Middle frontal gyrus (tissue), 1 donor: ENCODE data around the gene ATP6V1G1.

Experiments used
- DNase-seq: peaks from one replicate; pipeline ENCODE4 v3.0.0-alpha.2; 2015; ENCODE audit warnings: low spot score; ENCODE audit errors: extremely low spot score

ATP6V1G1 gene

DNA sequence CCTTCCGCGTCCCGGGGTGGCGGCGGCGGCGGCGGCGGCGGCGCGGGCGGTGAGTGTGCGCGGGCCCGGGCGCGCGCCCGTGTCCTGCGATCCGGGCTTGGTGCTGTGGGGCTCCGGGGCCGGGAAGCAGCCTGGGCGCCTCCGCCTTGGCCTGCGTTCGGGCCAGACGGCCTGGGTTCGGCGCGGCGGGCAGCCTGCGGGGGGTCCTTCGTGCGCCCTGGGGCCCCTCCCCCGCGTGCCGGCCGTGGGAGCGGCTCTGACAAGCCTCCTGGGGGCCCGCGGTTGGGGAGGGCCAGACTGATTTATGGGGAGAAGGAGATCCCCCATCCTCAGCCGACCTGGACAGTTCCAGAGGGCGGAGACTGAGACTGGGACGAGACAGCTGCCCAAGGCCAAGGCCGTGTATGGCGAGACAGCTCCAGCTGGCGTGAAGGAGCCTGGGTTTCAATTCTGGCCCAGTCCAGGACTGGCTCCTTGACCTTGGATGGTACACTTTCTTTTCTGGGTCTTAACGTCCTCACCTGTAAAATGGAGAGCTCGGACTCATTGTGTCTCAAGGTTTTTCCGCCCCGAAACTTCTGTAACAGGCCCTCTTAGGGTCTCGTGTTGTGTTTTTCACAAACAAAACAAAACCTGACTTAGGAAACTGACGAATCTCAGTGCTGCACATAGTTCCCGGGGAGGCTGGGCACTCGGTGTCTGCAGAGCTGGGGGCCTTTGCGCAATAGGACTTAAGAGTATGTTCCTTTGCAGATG lies 24.1 kb downstream of the ATP6V1G1 start:
- no peak for DNase-seq

DNA sequence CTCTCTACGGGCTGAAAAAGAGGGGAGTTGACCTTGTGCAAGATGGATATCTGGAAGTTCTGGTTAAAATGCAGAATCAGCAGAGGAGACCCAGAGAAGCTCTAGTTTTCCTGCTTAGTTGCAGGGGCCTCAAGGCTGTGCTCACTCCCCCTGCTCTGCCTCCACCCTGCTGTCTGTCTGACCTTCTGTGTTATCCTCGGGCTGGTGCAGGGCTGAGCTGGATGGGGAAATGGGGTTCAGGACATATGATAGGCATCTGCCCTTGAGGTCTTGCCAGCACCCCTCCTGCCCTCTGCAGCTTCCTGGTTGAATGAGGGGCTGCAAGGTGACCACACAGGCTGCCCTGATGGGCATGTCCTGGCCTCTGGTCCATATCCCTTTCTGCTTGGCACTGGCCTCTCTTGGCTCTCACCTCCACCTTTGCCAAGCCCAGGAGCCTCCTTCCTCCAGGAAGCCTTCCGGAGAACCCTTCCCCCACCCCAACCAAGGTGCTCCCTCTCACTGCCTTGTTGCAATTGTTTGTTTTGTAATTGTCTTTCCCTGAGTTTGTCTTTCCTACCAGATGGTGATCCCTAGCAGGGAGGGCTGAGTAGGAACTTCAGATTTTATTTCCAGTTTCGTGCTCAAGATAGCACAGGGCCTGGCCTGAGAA lies 24.8 kb downstream of the ATP6V1G1 start:
- no peak for DNase-seq

DNA sequence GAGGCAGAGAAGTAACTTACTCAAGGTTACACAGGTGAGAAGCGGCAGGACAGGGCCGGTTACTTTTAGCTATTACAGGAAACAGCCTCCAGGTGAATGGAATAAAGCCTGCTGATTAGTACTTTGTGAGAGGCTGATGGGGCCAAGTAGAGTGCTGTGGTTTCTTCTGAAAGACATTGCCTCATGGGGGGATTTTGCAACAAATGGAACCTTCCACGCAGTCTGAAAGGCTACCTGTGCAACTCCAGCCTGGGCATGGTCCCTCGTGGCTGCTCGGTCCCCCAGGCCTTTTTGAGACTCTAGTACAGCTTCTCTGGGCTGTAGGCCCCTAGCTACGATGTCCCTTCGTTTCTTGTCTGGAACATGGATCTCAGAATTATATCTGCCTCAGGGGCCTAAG lies 25.5 kb downstream of the ATP6V1G1 start:
- DNase-seq, result no peak

DNA sequence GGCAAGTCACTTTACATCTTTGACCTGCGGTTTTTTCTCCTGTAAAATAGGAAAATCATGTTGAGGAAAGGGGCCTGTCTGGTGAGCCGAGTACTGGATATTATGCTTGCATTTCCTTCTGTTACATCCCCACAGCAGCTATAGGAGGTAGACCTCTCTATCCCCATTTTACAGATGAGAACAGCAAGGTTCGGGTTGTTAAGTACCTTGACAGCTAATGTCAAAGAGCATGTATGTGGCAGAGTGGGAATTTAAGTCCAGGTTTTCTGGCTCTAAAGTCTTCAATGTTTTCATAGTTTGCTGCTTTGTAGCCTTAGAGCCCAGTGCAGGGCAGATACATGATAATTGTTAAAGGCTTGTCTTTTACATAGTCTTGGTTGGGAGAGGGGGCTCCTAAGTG lies 26.4 kb downstream of the ATP6V1G1 start:
- no peak for DNase-seq

DNA sequence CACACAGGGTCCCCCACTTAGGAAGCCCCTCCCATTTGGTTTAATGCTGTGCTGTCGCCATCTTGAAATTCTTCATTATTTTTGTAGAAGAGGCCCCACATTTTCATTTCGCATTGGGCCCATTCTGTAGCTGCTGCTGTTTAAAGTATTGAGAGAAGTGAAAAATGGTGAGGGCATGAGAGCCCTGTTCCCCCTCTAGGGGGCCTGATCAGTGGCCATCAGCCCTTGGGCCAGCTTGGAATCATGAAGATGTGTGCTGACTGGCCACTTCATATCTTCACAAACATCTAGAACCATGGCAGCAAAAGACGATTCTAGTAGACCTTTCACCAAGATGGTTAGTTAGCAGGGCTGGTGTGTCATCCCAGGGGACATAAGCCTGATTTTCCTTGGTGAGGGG lies 26.8 kb downstream of the ATP6V1G1 start:
- DNase-seq, result no peak

DNA sequence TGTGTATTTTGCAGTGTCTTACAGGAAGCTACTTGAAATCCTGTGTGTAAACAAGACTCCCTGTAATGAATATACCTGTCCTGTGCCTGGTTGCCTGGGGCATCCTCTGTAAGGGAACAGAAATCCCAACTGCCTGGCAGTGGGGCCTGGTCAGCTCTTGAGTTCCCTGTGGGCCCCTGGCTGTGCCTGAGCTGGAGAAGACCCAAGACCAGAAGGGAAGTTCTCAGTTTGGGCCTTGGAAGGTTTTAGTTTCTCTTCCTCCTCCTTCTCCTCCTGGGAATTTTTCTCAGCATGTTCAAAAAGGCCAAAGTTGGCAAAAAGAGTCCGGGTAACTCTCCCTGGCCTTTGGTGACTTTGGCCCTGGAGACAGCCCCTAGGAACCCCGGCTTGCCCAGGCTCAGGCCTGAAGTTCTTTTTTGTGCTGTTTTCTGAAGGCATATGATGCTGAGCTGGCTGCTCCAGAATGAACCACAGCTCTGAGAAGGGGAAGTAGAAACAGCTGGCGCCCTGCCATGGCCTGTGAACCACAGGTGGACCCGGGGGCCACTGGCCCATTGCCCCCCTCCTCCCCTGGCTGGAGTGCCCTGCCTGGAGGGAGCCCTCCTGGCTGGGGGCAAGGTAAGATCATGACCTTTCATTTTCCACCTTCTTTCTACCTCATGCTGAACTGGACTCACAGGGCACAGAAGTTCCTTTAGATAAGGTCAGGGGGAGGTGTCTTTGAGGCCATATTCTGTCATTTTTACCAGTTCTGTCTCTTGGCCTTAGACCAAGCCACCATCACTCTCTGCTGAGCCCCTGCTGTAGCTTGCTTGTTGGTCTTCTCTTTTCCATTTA lies 29.3 kb downstream of the ATP6V1G1 start:
- DNase-seq, result no peak

DNA sequence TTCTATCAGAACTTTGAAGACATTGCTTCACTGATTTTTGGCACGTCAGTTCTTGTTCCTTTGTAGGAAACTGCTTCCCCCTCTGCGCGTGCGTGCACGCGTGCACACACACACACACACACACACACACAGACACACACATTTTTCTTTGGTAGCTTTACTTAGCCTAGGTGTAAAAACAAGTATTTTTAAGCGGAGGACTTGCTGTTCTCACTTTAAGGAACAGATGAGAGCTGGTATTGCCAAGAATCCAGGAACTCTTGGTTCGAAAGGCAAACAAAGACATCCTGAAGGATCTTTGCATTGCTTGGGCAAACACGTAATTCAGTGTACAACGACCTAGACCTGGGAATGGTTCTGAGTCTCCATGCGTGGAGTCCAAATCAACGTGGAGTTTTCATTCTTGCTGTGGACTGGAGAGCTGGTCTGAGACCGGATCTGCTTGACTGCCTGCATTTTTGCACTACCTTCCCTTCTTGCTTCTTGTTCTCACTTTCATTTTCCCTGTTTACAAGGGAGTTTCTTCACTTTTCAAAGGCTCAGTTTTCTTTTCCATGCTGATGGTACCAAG lies 31.7 kb downstream of the ATP6V1G1 start:
- peak; percentile 29 for DNase-seq

DNA sequence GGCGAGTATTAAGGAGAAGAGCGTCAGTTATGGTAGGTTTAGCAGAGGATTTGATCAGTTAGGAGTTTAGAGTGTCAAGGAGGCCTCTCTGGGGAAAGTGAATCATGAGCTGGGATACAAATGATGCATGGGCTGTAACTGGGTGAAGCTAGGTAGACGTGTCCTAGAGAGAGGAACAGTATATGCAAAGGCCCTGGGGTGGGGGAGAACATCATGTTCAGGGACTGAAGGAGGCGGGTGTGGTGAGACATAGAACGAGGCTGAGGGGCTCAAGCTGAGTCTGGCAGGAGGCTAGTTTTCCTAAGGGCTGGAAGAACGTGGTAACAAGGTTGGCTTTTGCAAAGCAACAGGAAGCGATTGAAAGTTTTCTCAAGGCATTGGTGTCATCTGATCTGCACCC lies 34.0 kb downstream of the ATP6V1G1 start:
- no peak for DNase-seq

DNA sequence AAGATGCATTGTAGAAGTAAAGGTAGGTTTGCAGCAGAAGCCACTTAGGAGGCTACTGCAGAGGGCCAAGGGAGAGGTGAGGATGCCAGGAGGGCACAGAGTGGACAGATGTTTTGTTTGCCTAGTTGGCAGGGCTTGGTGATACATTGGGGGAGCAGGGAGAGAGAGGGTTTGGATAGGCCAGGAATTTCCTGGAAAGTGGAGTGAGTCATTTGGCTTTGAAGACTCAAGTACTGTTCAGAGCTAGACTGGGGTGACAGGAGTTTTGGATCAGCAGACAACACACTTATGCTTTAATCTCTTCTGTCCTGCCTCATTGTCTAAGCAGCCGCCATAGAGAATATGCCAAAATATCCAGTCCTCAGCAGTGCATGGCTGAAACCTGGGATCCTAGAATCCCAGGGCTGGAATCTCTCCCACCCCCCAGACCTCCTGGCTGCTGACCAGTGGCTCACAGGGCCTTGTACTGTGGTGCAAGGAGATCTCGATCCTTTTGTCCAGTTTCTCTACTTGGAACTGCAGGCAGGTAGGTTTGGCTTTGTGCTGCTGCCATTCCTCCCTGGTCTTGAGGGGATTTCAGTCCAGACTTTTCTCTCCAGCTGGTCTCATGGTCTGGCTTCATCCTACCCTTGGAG lies 34.5 kb downstream of the ATP6V1G1 start:
- no peak for DNase-seq

DNA sequence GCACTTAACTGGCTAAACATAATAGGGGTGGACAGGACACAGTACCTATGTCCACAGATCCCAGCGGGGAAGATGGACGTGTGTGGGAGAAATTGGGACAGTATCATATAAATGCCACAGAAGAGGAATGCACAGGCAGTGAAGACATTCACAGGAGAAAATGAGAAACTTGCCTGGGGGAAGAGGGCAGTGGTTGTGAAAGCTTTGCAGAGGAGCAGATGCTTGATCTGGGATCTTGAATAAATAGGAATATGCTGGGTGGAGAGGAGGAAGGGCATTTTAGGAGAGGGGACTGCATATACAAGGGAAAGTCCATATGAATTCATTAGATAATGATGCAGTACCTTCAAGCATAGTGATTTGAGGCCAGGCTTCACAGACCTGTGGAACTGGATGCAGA lies 37.1 kb downstream of the ATP6V1G1 start:
- no peak for DNase-seq

DNA sequence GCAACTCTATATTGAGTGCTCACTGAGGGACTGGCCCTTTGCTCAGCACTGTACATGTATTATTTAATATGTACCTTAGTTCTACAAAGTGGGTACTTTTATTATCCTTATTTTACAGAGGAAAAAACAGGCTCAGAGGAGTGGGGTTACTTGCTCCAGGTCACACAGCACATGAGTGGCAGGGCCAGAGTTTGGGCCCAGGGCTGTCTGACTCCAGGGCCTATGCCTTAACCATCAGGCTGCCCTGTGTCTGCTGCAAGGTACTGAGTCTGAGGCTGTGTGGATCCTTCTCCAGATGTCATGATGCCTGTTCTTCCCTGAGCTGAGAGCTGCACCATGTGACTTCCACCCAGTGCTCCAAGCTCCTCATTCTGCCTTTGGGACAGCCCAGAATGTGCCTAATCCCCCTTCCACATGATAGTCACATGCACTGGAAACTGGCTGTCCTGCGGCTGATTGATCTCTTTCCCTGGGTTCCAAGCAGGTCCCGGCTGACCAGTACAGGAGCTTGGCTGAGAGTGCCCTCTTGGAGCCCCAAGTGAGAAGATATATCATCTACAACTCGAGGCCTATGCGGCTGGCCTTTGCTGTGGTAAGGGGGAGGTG lies 38.9 kb downstream of the ATP6V1G1 start:
- DNase-seq, result no peak

DNA sequence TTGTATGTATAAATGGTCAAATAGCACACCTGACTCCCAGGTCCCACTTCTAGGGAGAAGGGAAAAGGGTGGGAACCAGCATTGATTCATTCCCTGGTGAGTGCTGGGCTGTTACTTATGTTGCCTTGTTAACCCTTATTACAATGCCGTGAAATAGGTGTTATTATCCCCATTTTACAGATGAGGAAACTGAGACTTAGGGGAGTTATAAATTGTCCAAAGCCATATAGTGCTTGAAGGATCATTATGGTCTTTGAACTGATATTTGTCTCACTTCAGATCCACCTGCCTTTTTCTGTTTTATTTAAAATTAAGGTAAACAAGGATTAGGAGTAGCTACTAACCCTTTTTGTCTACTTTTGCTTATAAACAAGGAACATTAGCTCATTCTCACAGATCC lies 40.0 kb downstream of the ATP6V1G1 start:
- DNase-seq, result no peak

DNA sequence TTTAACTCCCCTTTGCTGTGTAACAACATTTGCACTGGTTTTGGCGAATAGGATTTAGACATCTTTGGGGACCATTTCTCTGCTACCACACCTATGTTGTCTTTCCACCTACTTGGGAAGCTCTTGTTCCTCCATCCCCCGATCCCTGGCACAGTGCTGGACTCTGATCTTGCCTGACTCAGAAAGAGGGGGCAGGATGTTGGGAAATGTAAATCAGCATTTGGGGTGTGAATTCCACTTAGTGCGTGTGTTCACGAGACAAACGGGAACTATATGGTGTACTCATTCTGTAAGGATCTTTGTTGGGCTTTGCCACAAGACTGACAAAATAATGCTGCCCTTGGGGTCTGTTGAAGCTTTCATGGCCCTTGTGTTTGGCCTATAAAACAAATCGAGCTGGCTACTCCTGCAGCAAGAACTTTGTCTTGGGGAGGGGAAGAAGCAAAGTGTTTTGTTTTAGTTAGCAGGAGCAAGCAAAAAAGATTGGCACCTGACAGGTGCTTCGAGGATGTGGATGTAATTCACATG lies 42.1 kb downstream of the ATP6V1G1 start:
- no peak for DNase-seq

DNA sequence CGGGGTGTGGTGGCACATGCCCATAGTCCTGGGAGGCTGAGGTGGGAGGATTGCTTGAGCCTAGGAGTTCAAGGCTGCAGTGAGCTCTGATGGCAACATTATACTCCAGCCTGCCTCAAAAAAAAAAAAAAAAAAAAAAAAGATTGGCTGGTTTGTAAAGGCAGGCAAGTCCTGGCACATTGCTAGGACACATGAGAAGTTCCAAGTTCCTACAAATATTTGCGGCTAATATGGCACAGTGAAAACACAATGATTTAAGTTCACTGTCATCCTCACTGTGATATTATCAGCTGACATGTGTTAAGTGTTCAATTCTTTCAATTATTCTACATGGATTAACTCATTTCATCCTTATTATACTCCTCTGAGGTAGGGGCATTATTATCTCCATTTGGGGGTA lies 43.6 kb downstream of the ATP6V1G1 start:
- no peak for DNase-seq

DNA sequence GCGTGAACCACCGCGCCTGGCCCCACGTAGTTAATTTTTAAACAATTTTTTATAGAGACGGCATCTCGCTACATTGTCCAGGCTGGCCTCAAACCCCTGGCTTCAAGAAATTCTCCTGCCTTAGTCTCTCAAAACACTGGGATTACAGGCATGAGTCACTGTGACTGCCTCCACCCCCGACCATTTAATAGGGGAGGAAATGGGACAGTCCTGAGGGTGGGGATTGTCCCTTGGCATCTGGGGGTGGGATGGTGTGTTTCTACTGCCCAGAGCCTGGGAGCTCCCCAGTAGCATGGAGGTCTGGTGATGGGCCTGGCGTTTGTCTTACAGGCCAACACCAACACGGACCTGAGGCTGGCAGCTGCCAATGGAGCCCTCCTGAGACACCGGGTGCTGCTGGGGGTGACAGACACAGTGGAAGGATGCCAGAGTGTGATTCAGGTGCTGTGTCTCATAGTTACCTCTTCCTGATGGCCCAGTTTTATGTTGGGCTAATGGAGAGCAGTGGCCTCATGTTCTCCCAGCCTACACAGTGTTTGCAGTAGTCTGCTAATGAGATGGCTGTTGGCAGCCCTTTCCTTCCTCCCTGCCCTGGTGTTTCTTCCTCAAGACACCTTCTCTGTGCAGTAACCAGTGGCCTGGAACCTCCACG lies 46.0 kb downstream of the ATP6V1G1 start:
- DNase-seq, result no peak

DNA sequence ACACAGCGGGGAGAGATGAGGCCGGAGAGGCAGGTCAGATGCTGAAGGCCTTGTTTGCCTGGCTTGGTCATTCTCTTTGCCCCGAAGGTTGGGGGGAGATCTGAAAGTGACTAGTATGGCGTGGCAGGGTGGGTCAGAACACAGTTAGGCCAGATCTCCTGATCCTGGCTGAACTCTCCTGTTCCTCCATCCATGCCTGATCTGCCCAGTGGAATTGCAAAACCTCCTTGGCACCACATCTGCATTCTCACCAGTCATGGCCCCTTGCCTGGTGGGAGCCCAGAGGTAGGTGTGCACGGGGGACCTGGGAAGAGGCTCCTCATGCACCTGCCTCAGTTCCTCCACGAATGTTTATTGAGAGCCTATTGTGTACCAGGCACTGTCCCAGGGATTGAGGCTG lies 46.8 kb downstream of the ATP6V1G1 start:
- no peak for DNase-seq

DNA sequence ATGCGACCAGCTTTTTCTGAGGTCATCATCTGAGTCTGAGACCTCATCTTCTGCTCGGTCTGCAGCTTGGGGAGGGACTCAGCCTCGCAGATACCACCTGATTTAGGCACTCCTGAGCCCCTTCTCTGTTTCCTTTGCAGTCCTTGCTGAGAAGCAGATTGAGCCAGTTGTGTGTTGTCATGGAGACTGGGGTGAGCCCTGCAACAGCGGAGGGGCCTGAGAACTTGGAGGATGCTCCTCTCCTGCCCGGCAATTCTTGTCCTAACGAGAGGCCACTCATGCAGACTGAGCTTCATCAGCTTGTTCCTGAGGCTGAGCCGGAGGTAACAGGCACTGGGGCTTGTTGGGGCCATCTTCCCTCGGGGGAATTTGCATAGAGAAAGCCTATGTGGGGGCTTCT lies 50.8 kb downstream of the ATP6V1G1 start:
- DNase-seq, result no peak

DNA sequence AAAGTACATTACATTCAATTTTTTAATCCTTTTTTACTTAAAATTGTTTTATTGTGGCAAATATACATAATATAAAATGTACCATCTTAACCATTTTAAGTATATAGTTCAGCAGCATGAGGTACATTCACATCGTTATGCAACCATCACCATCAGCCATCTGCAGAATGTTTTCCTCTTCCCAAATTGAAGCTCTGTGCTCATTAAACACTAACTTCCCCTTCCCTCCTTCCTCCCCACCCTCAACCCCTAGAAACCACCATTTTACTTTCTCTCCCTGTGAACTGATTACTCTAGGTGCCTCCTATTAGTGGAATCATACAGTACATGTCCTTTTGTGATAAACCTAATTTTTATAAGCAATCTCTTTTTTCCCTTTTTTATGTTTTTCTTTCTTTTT lies 54.4 kb downstream of the ATP6V1G1 start:
- no peak for DNase-seq

DNA sequence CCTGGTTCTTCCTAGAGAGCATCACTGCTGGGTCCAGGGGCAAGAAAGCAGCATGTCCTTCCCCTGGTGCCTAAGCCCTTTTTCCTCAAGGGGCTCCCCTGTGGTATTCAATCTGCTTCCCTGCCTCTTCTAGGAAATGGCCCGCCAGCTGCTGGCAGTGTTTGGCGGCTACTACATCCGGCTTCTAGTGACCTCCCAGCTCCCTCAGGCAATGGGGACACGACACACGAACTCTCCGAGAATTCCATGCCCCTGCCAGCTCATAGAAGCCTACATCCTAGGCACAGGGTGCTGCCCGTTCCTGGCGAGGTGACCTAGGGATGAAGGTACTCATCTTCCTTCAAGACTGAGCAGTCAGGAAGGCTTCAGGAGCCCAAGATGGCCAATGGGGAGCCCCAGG lies 55.4 kb downstream of the ATP6V1G1 start:
- no peak for DNase-seq

DNA sequence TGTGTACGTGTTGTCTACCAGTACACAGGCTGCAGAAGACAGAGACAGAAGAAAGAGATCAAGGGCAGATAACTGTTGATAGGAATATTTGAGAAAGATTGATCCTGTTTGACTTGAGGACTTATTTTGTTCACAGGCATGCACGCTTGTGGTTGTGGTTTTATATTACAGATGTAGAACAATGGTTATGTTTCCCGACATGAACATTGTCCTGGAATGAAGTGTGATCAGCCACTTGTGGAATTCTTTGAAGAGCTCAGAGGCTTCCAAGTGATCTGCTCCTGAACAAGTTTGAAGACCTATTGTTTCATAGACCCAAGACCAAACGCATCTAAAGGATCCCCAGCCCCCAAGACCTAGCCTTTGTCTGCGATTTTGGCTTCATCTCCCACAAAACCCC lies 56.3 kb downstream of the ATP6V1G1 start:
- DNase-seq, result no peak
